Glomerular endothelial cell (primary cell): ENCODE data around the gene SOBP. TPM values are rescaled to one million over a fixed set of nuclear protein-coding genes. Genes with fewer than 3 reads are reported as not detected.

Experiments
- DNase-seq: peaks from one replicate; pipeline ENCODE4 v3.0.0-alpha.2; 2011; ENCODE audit warnings: low read depth, low spot score; ENCODE audit errors: extremely low read depth
- total RNA-seq: library from RNA; depleted of rRNA; stranded (reverse); fragments of >200 nt; gene quantifications from 2 replicates; pipeline ENCODE4 v1.2.3, GENCODE V29; 2015

SOBP gene
- total RNA-seq, 1 donor from 2014 or later, result 2.3 TPM

DNA sequence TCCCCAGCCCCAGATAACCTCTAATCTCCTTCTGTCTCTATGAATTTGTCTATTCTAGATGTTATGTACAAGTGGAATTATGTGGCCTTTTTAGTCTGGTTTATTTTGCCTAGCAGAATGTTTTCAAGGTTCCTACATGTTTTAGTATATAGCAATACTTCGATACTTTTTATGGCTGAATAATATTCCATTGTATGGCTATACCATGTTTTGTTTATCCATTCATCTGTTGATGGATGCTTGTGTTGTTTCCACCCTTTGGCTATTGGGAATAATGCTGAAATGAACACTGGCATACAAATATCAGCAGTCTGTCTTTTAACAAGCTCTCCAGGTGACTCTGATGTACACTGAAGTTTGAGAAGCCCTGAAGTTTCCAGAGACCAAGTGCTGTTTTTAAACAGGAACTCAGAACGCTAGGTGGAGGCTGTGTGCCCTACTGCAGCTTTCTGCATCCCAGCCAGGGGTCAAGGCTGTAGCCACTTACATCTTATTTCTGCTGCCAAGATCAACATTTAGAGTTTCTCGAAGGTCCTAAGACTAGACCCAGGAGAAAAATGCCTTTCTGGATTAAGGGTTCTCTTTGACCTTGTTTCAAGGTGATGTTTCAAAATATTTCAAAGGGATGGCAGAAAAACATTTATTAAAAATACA lies 123.0 kb downstream of the SOBP start:
- no peak for DNase-seq

DNA sequence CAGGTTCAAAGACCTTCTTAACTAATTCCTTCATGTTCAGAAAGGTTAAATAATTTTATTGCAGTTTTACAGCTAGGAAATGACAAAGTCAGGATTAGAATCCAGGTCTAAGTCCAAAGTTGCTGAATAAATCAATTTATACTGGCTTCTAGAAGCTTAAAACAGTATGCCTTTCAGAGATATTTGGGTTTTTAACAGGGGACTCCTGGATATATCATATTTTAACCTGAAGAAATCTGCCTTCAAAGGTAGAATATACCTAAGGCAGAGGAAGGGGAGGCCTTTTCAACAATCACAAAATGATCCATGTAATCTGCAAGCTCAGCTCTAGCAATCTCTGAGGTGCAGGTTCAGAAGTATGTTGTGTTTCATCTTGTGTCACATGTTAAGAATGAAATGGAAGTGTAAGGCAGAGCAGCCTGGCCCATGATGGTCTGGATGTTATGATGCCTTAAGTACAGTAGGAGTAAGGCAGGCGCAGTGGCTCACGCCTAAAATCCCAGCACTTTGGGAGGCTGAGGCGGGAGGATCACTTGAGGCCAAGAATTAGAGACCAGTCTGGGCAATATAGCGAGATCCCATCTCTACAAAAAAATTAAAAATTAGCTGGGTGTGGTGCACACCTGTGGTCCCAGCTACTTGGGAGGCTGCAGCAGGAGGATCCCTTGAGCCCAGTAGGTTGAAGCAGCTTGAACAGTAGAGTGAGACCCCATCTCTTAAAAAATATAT lies 123.9 kb downstream of the SOBP start:
- no peak for DNase-seq

DNA sequence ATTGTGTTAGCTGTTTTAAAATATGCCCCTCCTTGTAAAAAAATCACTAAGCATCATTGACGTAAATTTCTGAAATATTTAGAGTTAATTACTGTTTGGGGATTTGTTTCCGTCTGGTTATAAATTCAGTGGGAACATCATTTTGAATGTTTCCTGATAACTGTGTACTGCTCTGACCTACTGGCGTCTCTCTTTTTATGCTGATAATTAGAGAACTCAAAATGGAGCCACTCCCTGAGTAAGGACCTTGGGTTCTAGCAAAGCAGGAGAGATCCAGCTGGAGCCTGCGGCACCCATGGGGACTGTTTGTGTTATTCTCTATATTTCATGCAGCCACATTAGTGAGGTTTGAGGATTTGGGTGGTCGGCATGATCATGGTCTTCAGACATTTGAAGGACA lies 124.9 kb downstream of the SOBP start:
- DNase-seq, result no peak

DNA sequence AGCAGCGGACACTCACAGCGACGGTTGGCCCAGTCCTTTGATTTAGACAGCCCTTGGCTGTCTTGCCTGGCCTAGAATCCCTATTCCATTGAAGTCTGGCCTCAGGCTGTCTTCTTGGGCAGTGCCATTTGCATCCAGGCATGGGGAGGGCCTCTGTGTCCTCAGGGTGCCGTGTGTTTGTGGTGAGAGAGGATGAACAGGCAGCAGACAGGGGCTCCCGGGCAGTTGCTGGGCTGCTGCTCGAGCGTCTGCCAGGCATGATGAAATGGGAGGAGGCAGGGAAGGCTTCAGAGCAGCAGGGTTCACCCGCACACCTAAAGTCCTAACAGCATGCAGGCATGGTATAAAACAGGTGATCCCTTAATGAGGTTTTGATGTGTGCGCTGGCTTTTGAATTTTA lies 126.9 kb downstream of the SOBP start:
- no peak for DNase-seq

DNA sequence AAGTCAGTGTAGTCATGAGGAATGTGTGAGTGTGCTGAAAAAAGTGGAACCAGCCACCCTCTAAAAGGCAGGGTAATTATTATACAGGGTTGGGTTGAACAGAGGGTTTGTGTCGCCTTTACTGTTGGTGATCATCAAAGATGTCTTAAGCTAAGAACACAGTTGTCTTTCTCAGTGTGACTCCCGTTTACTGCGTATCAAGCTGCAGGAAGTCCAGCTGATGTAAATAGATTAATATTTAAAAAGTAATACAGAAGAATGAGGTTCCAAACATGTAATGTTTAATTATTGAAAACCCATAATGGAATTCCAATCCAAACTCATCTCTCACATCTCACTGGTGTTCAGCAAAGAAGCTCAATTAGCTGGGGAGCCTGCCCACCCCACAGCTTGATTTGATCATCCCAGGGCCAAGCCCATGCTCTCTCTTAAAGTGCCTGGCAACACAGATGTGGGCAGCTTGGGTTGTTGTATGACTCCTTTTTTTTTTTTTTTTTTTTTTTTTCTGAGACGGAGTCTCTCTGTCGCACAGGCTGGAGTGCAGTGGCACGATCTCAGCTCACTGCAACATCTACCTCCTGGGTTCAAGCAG lies 127.5 kb downstream of the SOBP start:
- DNase-seq, result no peak

DNA sequence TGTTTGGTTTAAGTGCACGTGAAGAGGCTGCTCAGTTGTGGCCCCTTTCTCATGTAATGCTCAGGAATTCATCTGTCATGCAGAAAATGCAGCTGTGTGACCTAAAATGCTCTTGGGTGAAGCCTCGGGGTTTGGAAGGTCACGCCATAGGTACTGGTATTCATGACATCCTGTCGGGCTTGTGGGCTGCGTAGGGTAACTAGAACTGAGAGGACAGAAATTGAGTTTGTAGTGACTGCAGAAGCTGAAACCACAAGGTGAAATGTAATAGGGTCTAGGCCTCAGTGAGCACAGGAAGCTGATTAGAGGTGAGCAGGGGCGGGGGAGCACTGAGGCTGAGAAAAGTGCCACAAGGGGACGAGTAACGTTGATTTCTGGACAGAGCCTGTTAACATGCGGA lies 128.8 kb downstream of the SOBP start:
- no peak for DNase-seq

DNA sequence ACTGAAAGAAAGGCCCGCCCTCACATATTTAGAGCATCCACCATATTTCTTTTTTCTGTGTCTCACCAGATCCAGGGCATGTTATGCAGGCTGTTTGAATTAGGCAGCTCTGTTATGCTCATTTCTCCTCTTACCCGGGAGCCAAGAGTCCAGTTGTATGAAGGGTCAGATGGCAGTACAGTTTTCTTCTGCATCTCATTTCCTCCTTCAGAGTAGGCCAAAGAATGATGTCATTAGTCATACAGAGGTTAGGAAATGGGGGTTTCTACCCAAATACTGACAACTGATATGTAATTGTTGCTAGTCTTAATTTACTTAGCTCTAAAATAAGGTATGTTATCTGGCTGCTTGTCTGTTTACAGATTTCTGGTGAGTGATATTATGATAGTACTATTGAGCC lies 130.8 kb downstream of the SOBP start:
- DNase-seq, result no peak

DNA sequence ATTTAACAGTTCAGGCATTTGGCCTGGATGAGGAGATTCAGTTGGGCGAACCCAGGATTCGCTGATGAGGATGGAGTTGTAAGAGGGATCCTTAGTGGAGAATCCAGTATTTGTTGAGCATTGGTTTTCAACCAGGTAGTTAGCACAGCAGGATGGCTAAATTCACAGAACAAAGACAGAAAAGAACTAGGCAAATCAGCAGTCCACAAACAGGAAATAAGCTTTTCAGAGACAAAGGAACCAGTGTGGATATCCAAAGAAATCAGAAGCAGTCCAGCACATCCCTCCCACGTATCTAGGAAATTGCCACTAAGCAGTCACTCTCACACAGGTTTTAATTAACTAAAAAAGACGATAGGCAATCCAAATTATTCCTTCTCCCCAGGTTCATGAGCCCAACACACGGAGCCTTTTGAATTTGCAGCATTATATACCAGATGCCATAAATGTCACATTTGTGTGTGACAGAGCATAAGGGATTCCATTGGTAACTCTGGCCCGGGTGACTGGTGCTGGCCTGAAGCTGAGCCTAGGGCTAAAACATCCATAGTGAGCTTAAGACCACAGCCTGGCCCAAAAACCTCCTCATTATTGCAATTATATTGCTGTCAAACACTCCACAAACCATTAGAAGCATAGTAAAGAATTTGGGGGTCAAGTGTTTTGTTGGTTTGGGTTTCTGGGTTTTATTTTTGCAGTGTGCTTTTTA lies 131.5 kb downstream of the SOBP start:
- no peak for DNase-seq

DNA sequence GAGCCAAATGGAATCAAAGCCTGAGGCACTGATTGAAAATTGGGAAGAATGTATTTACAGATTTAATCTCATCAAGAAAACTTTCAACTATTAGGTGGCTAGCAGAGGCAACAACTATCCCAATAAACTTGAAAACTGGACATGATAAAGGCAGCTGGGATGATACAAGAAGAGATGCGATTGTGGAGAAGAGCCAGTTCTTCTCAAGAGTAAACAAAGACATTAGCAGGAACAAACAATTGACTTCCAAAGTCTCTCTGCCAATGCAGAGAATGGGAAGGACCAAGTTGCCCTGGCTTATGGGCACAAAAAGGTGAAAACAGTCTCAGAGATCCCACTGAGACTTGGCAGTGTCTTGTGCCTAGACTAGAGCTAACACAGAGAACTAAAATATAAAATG lies 132.4 kb downstream of the SOBP start:
- DNase-seq, result no peak

DNA sequence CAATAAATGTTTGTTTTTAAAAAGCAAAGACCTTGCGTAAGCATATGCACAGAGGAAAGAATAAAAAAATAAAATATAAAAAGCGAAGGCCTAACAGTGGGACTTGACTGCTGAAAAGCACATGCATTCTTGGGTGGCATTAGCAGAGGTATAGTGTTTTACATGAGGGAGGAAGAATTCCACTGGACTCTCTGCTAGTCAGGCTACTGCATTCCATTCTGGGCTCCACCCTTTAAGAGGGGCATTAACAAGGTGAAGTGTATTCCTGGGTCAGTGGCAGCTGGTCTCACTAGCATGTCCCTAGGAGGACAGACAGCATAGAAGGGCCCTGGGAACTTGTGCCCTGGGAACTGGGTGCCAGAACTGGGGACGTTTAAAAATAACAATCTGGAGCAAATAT lies 134.1 kb downstream of the SOBP start:
- DNase-seq, result no peak

DNA sequence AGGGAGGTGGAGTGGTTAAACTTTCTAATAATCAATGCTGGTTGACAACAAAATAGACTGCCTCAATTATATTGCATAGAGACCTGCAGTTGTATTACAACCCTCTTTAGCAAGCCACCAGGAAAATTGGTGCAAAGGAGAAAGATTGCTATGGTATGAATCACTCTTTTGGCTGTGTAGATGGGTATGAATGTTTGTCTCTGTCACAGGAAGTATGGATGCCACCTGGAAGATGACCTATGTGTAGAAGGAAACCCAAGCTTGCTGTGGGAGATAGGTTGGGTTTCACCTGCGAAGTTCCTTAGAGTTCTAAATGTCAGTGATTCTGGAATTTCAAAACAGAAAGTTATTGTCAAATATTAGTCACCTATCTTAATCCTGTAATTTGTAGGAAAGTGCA lies 134.6 kb downstream of the SOBP start:
- no peak for DNase-seq

DNA sequence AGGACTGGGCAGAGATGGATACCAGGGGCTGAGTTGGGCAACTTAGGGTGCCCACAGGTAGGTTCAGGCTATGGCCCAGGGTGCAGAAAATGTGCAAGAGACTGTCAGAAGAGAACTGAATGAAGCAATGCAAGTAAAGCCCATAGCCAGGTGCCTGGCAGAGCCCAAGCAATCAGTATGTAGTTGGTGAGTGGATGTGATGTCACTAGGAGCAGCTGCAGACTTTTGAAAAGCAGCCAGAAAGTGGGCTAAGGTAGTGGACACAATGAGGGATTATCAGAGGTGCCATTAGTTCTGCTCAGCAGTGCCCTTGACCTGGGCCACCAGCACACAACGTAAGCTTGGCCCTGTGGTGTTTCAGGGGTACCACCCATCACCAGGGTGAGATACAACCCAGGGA lies 135.3 kb downstream of the SOBP start:
- DNase-seq, result no peak

DNA sequence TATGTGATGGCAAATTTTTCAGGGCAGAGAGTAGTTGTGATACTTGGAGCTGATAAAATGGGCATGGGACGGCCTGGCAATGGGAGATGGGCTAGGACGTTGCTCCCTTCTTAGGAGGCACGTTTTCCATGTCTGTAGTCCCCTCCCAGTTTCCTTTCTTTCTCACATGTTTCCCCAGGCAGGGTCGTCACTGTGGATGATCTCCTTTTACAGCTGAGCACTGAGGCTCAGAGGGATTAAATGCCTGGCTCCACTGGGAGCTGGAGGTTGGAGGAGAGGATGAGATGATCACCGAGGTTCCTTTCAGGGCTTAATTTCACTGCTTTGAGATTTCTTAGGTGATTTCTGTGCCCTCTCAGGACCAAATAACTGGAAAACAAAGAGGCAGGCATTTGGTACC lies 136.7 kb downstream of the SOBP start:
- DNase-seq, result no peak

DNA sequence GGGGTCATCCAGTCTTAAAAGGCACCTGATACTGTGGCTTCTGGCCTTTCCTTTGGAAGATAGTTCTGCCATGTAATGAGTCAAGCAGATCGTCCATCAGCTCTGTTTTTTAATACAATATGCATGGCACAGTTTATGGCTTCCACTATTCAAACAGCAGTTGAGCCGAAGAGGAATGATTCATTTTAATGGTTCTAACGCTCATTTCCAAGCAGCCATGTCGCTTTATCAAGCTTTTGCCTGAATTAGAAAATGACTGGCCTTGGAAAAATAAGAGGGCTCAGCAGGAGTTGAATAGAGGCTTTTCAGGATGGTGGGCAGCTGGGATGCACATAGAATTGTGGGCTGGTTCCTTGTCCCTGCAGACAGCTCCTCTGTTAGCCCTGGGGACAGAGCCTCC lies 138.1 kb downstream of the SOBP start:
- DNase-seq, result no peak

DNA sequence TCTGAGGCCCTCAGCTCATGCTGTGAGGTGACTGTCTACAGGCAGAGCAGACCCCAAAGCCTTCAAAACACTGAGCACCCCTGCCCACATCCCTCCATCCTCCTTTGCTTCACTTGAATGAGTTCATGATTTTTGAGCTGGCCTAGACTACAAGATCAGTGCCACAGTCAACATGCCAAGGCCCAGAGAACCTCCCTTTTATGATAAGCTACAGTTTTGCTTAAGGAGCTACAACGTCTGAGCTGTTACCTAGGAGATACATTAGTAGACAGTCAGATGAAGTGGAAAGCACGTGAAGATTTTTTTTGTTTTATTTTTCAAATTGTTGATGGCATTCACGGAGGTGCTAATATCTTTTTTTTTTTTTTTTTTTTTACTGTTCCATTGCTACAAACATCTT lies 139.0 kb downstream of the SOBP start:
- DNase-seq, result no peak

DNA sequence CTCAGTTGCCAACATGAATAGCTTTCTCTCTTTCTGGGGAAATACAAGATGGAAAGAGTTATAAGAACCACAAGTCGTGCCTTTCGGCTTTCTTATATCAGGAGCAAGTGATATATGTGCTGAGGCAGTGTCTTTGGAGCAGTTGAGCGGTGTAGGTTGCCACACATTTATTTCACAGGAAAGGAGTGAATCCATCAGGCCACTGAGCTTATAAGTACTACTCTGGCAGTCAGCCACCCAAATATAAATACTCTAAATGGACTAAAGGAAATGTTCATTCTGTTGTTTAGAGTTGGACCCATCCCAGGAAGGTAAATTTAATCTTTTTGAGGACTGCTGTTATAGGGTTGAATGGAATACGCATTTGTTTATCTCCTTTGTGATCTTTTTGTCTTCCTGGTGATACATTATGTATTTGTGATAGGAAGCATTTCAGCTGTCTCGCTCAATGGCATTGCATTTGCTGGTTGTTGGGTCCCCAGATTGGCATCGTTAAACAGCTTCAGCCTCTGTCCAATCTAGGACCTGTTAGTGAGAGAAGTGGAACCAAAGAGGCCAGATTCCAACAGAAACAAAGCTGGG lies 139.7 kb downstream of the SOBP start:
- DNase-seq, result no peak

DNA sequence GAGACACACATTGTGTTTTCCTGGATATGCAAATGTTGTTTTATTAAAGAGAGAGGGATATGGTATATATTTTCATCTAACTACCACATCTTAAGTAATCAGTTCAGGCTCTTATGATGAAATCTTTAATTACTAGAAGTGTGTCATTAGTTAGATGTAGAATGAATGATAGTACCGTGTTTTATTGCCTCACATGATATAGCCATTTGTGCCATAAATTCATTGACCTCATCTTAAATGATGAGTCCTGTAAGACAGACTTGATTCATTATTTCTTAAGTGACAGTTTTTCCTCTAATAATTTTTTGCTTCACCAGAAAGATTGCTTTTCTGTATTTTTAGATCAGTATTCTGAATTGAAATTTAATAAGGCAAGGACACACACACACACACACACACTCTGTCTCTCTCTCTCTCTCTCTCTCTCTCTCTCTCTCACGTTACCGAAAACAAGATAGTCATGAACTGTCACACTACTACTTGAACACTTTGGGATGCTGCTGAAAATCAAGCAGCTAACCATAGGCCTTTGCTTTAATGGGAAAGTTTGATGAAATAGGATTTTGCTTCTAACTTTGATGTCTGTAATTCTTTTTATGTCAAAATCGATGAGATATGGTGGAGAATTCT lies 140.5 kb downstream of the SOBP start:
- no peak for DNase-seq

DNA sequence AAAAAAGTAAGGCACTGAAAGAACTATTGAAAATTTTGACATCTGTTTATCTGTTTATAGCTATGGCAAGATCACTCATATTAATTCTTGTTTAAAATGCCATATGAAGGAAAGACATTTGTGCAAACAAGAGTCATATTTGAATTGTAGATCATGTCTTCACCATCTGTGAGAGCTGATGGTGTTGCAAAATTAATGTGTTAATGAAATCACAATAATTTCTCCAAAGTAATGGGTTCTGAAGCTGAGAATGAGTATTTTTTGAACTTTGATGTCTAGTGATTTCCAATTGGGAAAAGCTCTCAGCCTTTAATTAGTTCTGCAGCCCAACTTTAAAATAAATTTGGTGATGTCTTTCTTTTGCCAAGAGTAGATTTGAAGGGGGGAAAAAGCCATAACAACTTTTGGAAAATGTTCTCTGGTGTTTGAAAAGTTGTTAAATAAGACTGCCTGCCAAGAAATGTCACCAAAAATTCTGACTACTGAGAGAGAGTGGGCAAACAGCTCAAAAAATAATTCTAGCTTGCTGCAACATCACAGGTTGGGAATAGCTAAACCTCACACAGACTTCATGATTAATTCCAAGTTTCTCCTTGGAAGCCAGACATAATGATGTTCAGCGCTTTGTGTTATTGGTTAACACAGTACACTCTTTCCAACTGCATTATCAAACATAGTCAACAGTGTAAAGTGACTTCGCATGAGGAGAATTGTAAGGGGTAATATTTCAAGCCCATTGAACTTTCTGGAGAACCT lies 142.6 kb downstream of the SOBP start:
- no peak for DNase-seq

DNA sequence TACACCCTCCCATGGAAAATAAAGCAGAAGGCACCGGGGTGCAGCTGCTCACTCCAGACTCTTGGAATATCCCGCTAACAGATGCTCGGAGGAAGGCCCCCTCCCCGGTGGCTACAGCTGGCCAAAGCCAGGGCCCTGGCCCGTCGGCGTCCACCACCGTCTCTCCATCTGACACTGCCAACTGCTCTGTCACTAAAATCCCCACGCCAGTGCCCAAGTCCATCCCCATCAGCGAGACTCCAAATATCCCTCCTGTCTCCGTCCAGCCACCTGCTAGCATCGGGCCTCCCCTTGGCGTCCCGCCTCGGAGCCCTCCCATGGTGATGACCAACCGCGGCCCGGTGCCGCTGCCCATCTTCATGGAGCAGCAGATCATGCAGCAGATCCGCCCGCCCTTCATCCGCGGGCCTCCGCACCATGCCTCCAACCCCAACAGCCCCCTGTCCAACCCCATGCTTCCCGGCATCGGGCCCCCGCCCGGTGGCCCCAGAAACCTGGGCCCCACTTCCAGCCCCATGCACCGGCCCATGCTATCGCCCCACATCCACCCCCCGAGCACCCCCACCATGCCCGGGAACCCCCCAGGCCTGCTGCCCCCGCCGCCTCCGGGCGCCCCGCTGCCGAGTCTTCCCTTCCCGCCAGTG lies 143.9 kb downstream of the SOBP start:
- DNase-seq, result no peak
